HG03103 (cell line): ENCODE measurements around the gene CPHXL.
A peak's percentile ranks its signal among the peaks of the same experiment; 100 is the strongest.

Experiments
- ATAC-seq: cut with Tn5 transposase; IDR thresholded peaks from one replicate; pipeline ENCODE4 v1.9.1; 2021; ENCODE audit warnings: low read depth; ENCODE audit not compliant: unreplicated experiment

Gene CPHXL

DNA sequence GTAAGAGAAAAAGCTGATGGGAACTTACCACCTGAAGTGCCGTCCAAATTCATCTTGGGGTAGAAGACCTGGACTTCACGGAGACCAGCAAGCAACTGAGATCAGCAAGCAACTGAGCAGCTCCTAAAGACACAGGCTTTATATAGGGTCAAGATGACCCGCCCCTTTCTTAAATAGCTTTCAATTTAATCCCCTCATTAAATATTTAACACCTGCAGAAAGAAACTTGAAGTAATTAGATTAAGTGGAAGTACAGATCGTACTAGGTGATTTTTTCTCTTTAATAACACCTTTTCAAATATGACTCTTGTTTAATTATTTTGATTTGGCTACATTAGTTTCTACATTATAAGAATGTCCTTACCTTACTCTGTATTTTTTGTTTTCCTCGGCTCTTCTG, at the start of gene CPHXL:
CPHXL (minus strand) TSS at position 101 of the 400 bp plus-strand sequence; CDS start at position 53, 48 bp downstream.
- ATAC-seq: no peak

GRCh38 chr16:75774197-75774596, 47.9 kb upstream of the CPHXL start:
- no peak for ATAC-seq

DNA sequence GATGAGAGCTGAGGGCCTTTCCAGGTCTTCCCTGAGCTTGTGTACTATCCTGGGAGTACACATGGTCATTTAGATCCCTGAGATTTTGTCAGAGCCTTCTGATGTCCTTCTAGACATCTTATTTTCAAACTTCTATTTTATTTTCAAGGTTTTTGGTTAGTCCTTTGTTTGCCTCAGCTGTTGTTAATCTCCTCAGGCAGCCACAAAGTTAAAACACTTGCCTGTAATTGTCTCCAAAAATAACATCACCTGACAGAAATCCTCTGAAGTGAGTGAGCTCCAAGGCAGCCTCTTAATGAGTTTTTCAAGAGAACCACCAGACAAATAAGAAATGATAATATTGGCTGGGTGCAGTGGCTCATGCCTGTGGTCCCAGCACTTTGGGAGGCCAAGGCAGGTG, 43.8 kb upstream of the CPHXL start:
- ATAC-seq: no peak

DNA sequence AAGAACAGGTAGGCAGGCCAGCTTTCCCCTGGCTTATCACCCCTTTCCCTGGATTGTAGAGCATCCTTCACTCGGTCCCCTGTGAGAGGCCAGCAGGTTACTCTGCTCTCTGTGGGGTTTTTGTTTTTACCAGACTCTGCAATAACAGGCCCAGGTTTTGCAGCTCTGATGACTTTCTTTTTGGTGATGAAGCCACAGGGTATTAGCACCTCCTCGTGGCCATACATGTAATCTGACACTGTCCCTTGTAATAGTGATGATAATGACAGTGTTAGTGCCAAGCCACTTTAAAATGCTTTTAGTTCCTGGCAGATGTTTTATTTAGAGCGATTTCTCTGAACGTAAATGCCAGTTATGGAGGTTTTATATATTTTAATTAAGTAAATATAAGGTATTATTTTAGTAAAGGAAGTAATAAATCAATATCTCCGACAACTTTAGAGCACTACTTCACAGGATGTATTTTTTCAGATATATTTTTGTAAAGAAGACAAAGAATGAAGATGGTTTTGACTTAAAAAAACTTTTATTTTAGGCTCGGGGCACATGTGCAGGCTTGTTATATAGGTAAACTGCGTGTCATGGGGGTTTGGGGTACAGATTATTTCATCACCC, 38.0 kb upstream of the CPHXL start:
- peak; percentile 88 for ATAC-seq

- no peak for ATAC-seq
These were observed 36.9 kb upstream of the CPHXL start for GRCh38 chr16:75763204-75763603.

- ATAC-seq: no peak
These were observed 36.5 kb upstream of the CPHXL start for GRCh38 chr16:75762746-75763145.

DNA sequence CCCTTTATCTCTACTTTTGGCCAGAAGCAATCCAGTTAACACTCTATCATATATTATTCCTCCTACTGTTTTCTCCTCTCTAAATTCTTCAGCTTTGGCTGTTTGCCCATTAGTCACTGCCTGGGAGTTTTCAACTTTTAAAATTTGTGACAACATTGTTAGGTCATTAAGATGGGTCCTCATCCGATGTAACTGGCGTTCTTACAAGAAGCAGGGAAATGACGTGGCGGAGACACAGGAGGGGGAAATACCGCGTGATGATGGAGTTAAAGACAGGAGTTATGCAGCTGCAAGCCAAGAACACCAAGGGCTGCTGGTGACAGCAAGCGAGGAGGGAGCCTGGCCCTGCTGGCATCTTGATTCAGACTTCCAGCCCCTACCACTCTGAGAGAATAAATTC, 34.8 kb upstream of the CPHXL start:
- peak; percentile 38 for ATAC-seq

GRCh38 chr16:75760018-75760519, 33.8 kb upstream of the CPHXL start:
- no peak for ATAC-seq

- ATAC-seq: no peak
These were observed 31.9 kb upstream of the CPHXL start for GRCh38 chr16:75758215-75758614.

- no peak for ATAC-seq
These were observed 27.9 kb upstream of the CPHXL start for GRCh38 chr16:75754141-75754540.

DNA sequence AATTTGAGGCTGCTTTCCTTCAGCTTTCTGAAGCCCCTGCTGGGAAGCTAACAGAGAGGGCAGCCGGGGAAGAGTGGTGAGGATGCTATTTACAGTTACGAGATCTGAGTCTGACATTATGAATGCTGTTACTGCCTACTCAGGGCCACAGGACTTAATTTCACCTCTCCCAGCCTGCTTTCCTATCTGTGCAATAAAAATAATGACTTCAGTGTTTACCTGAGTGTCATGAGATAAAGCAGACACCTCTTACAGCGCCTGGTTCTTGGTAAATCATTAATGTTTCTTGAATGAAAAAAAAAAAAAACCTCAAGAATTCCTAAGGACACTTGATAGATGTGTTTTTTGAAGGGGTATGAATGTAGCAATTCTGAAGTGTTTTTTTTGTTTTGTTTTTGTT, 24.2 kb upstream of the CPHXL start:
- no peak for ATAC-seq

- no peak for ATAC-seq
These were observed 20.1 kb upstream of the CPHXL start for GRCh38 chr16:75746359-75746758.

DNA sequence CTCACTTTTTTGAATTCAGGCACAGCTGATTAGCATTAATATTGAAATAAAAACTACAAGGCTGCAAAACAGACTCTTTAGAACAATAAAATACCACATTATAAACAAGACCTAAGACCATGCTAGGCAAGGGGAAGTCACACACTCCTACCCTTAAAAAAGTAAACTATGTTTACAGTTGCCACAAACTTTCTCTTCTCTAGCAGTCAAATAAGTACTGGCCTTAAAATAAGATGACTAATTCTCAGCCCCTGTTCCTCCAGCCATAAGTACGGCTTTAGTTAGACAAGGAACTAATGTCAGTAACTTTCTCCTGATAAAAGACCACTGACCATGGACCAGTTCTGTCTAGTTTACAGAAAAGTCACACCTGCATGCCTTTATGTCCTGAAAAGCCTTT, 19.5 kb upstream of the CPHXL start:
- peak; percentile 78 for ATAC-seq

- peak; percentile 45 for ATAC-seq
These were observed 19.0 kb upstream of the CPHXL start for GRCh38 chr16:75745242-75745641.

- no peak for ATAC-seq
These were observed 16.2 kb upstream of the CPHXL start for GRCh38 chr16:75742424-75743047.

DNA sequence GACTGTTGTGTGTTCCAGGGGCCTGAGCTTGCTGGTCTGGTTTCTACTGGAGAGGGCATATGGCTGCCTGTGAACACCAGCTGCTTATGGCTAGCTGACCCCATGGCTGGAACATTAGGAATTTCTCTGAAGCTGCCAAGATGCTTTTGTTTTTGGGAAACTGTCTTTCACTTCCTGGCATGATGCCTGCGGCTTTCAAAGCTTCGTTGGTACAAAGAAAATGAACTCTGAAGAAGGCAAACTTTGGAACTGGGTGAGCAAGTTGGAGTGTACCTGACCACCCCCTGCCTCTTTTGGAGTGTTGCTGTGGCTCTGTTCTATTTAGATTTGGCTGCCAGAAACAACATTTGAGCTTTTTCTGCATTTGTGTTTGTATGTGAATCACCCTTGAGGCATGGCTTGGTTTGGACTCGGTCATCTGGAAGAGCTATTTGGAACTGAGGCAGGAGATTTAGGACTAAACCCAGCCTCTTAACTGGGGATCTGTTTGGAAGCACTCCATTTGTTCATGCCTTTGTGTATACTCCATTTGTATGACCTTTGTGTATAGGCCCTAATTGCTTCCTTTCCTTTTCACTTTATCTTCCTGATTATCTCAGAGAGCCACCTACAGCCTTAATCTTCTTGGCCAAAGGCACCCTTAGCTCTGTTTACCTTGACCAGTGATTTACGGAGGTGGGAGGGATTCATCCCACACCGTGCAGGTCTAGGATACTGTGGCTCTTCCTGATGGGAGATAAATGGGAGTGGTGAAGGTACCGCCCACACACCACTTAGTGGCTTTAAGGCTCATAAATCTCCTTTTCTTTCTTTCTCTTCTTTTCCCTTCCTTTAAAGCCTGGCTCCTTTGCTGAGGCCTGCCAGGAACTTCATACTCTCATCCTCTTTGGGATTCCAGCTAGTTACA, 7.3 kb upstream of the CPHXL start:
- ATAC-seq: no peak

DNA sequence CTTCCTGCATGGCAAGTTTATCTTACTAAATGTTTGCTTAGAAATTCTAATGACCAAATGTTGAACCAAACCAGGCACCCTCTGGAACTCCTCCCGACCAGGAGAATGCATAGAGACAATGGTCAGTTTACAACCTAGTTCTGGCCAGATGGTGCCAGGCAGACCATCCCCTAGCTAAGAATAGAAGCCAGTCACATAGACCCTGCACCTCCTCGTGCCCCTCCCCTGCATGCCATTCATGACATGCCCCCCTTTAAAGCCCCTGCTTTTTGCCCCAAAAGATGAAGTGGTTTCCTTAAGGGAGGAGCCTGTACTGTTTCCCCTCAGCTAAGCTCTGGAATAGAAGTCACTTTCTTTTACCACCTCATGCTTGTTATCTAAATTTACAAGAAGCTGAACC, 6.6 kb upstream of the CPHXL start:
- ATAC-seq: no peak

GRCh38 chr16:75727221-75727620, 931 bp upstream of the CPHXL start:
- no peak for ATAC-seq

- ATAC-seq: no peak
These were observed 7.8 kb downstream of the CPHXL start for GRCh38 chr16:75718452-75718851.

- ATAC-seq: no peak
These were observed 11.6 kb downstream of the CPHXL start for GRCh38 chr16:75714661-75715060.

GRCh38 chr16:75710344-75710743, 15.9 kb downstream of the CPHXL start:
- no peak for ATAC-seq
